Esophagus (tissue), 2 donors: ENCODE measurements around the gene ZDHHC1. TPM values are rescaled to one million over a fixed set of nuclear protein-coding genes. Genes with fewer than 3 reads are reported as not detected.

Experiments used
- H3K27ac ChIP-seq, 2 donors: one replicate each; pipeline ENCODE4 v1.5.1; 2013; ENCODE audit warnings: low read depth in 2 of 2, mild to moderate bottlenecking in 2 of 2, inconsistent platforms in 1 of 2, low read length in 1 of 2, moderate library complexity in 1 of 2
- H3K27me3 ChIP-seq, 2 donors: one replicate each; pipeline ENCODE4 v1.6.1; 2013; ENCODE audit warnings: low read length in 2 of 2, control low read depth in 1 of 2, mild to moderate bottlenecking in 1 of 2; ENCODE audit not compliant: insufficient read depth in 2 of 2, control insufficient read depth in 1 of 2
- H3K36me3 ChIP-seq, 2 donors: one replicate each; pipeline ENCODE4 v1.6.1; 2013; ENCODE audit warnings: low read length in 1 of 2; ENCODE audit not compliant: control insufficient read depth in 2 of 2, insufficient read depth in 2 of 2
- H3K4me1 ChIP-seq, 2 donors: one replicate each; pipeline ENCODE4 v1.6.1; 2013; ENCODE audit warnings: low read length in 1 of 2; ENCODE audit not compliant: control insufficient read depth in 2 of 2, insufficient read depth in 2 of 2
- H3K4me3 ChIP-seq, 2 donors: one replicate each; pipeline ENCODE4 v1.5.1; 2013; ENCODE audit warnings: low read length in 2 of 2, mild to moderate bottlenecking in 2 of 2, low read depth in 1 of 2, moderate library complexity in 1 of 2
- H3K9me3 ChIP-seq, 2 donors: one replicate each; pipeline ENCODE4 v1.6.1; 2013; ENCODE audit warnings: mild to moderate bottlenecking in 2 of 2, low read depth in 1 of 2, low read length in 1 of 2, moderate library complexity in 1 of 2; ENCODE audit not compliant: control insufficient read depth in 2 of 2, insufficient read depth in 1 of 2
- WGBS, 2 donors: extraction: QIAGEN DNeasy Blood & Tissue Kit; methylation state at CpG; one replicate each; pipeline ENCODE4 v1.1.7; 2013; 5-methylcytosine and 5-hydroxymethylcytosine counted together
- polyA plus RNA-seq, 2 donors: library from polyadenylated mRNA; stranded (reverse); fragments of 200-250 nt; gene quantifications; one replicate each; pipeline ENCODE4 v1.2.3, GENCODE V29; 2013
- donor health status: healthy with polysubstance abuse.
- donor health status: Bipolar disorder and iron deficiency.

Gene ZDHHC1
- polyA plus RNA-seq, 2 donors, result 3.3 to 4.7 TPM

DNA sequence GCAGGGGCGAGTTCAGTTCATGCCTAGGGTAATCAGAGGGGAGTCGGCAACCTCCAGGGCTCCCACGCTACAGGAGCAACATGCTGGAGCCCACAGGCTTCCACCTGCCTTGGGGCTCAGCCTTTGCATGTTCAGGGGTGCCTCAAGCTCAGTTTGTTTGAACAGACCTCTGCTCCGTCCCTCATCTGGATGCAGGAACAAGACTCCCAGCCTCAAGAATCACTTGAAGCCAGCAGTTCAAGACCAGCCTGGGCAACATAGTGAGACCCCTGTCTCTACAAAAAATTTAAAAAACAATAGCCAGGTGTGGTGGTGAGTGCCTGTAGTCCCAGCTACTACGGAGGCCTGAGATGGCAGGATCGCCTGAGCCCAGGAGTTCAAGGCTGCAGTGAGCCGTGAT is 9.7 kb upstream of the ZDHHC1 start:
- WGBS, 2 donors, result 76 to 87% methylated on average over 7 of the region's 7 CpGs
- Histone ChIP-seq H3K4me3 (no peak overlapping the region), H3K27ac (no peak overlapping the region), H3K36me3 (no peaks in the 10 kb centered on the region), H3K9me3 (no peaks in the 10 kb centered on the region), H3K27me3 (no peaks in the 10 kb centered on the region), H3K4me1 (peaks cover 6 to 11% of the 10 kb centered on the region in 2 donors)

DNA sequence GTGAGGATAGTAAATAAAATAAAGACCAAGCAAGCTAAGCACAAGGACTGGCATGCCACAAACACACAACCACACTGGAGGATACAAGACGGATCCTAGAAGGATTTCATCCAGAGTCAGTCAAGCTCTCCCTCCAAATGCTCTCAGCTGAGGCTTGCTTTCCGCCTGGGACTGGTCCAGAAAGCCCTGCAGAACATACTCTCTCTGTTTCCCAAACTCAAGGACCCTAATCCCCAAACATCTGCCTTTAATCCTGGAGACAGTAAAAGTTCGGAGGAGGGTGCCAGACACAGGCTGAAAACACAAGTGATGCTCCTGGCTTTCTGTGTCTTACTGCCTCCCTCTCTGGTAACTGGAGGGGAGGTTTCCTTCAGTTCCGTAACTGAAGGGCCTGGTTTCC is 9.3 kb upstream of the ZDHHC1 start:
- Histone ChIP-seq H3K9me3 (no peaks in the 10 kb centered on the region), H3K4me1 (peaks cover 6 to 11% of the 10 kb centered on the region in 2 donors), H3K27me3 (no peaks in the 10 kb centered on the region), H3K36me3 (no peaks in the 10 kb centered on the region), H3K4me3 (no peak overlapping the region), H3K27ac (no peak overlapping the region)
- WGBS, 2 donors, result 65 to 66% methylated on average over 4 of the region's 4 CpGs

DNA sequence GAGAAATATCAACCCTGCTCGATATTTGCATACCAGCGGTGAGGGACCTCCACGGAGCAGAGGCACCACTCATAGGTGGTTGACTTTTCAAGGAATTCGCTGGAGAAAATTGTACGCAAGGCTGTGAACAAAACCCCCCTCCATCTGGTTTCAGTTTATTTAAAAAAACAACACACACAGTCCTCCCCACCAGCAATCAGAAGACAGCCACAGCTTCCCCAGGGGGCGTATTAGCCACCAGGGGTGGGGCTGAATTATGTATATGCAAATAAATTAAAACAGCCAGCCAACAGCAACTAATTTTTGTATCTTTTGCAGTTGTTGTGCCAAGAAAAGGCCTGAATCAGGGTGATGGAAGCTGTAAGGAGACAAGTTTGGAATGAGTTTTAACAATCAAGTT is 8.8 kb upstream of the ZDHHC1 start:
- H3K4me3 ChIP-seq, result no peak overlapping the region
- H3K9me3 ChIP-seq, result no peaks in the 10 kb centered on the region
- H3K36me3 ChIP-seq, result no peaks in the 10 kb centered on the region
- no peaks in the 10 kb centered on the region for H3K27me3 ChIP-seq
- H3K4me1 ChIP-seq, result peaks cover 5 to 11% of the 10 kb centered on the region in 2 donors
- 57 to 58% methylated on average over 6 of the region's 6 CpGs for WGBS, 2 donors
- no peak overlapping the region for H3K27ac ChIP-seq

DNA sequence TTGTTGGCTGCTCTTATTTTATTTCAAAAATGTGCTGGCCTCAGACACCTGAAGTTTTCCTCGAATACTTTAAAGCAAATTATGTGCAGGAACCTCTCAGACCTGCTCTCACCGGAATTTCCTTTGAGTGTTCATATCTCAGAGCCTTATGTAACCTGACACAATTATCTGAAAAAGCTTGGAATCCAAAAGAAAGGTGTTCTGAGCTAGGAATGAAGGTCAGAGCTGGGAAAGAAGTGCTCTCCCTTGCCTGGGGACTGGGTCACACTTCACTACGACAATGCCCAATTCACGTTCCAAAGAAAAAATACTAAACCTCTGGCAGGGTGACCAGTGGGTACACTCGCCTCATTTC is 8.0 kb upstream of the ZDHHC1 start:
- H3K4me1 ChIP-seq, result peaks cover 0 to 11% of the 10 kb centered on the region in 2 donors
- no peak overlapping the region for H3K4me3 ChIP-seq
- H3K27me3 ChIP-seq, result no peaks in the 10 kb centered on the region
- H3K27ac ChIP-seq, result no peak overlapping the region
- 47 to 72% methylated on average over 5 of the region's 5 CpGs for WGBS, 2 donors
- no peaks in the 10 kb centered on the region for H3K36me3 ChIP-seq
- no peaks in the 10 kb centered on the region for H3K9me3 ChIP-seq

DNA sequence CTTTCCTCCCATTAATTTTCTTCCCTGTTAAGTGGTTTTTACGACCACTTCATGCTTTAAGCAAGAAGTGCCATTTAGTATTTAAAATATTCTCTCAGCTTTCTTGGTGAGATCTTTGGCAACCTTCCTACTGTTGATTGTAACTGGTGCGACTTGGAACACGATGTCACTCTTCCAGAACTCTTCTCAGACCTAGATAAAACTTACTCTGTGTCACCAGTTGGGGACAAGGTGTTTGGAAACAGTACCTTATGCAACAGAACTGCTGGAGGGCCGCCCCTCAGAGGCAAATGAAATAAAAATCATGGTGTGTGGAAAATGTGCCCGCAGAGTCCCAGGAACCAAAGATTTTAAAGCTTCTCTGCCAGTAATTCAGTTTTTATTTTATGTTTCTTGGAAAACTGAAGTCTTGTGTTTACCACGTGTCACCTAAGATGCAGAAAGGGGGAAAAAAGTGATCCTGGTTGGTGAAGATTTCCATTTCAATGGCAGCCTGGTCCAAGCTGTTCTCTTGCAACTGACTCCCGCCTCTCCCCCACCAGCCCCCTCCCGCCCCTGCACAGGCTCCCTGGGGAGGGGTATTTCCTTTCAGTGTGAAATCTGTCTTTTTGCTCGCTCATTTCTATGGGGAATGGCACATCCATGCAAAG is 7.5 kb upstream of the ZDHHC1 start:
- 54 to 63% methylated on average over 9 of the region's 9 CpGs for WGBS, 2 donors
- H3K27me3 ChIP-seq, result no peaks in the 10 kb centered on the region
- H3K4me1 ChIP-seq, result peaks cover 0 to 6% of the 10 kb centered on the region in 2 donors
- H3K27ac ChIP-seq, result no peak overlapping the region
- H3K9me3 ChIP-seq, result no peaks in the 10 kb centered on the region
- no peaks in the 10 kb centered on the region for H3K36me3 ChIP-seq
- no peak overlapping the region for H3K4me3 ChIP-seq

DNA sequence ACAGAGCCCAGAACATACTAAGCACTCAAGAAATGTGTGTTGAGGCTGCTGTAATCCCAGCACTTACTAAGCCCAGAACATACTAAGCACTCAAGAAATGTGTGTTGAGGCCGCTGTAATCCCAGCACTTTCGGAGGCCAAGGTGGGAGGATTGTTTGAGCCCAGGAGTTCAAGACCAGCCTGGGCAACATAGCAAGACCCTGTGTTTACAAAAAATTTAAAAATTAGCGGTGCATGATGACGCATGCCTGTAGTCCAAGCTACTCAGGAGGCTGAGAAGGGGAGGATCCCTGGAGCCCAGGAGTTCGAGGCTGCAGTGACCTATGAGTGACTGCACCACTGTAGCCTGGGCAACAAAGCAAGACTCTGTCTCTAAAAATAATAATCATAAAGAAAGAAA is 6.7 kb upstream of the ZDHHC1 start:
- Histone ChIP-seq H3K27me3 (no peaks in the 10 kb centered on the region), H3K27ac (no peak overlapping the region), H3K36me3 (no peaks in the 10 kb centered on the region), H3K4me3 (no peak overlapping the region), H3K4me1 (no peaks in the 10 kb centered on the region), H3K9me3 (no peaks in the 10 kb centered on the region)
- 86 to 89% methylated on average over 5 of the region's 5 CpGs for WGBS, 2 donors

DNA sequence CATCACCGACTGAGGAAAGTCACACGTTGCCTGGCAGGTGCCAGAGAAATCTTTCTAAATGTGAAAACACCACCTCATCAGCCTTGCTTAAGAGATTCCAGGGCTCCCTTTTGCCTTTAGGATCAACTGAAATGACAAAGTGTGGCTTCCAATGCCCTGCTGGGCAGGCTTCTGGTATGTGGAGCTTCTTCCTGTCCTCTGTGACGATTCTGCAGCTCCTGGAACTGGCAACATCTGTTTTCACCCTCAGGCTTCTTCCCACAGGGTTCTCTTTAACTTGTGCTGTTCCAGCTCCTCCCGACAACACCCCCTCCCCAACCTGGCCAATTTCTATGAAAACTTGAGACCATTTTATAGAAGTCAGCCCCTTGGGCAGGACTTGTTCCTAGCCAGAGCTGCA is 4.8 kb upstream of the ZDHHC1 start:
- no peaks in the 10 kb centered on the region for H3K36me3 ChIP-seq
- H3K4me3 ChIP-seq, result no peak overlapping the region
- H3K4me1 ChIP-seq, result peaks cover 0 to 3% of the 10 kb centered on the region in 2 donors
- no peaks in the 10 kb centered on the region for H3K27me3 ChIP-seq
- no peaks in the 10 kb centered on the region for H3K9me3 ChIP-seq
- H3K27ac ChIP-seq, result no peak overlapping the region
- 73 to 76% methylated on average over 4 of the region's 4 CpGs for WGBS, 2 donors

DNA sequence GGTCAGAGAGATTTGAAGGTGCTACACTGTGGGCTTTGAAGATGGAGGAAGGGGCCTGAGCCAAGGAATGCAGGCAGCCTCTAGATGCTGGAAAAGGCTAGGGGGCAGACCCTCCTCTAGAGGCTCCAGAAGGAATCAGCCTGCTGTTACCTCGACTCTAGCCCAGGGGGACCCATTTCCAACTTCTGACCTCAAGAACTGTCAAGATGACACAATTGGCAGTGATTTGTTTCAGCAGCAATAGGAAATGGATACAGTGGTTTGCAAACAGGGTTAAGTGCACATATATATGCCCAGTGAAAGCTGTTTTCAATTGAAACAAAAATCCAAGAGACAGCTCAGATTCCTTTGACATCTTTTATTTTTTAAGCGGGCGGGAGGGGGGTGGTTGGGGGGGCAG is 3.7 kb upstream of the ZDHHC1 start:
- Histone ChIP-seq H3K36me3 (no peaks in the 10 kb centered on the region), H3K27ac (no peak overlapping the region), H3K27me3 (no peaks in the 10 kb centered on the region), H3K4me3 (no peak overlapping the region), H3K4me1 (peaks cover 0 to 3% of the 10 kb centered on the region in 2 donors), H3K9me3 (no peaks in the 10 kb centered on the region)
- WGBS, 2 donors, result 72 to 80% methylated on average over 3 of the region's 3 CpGs

DNA sequence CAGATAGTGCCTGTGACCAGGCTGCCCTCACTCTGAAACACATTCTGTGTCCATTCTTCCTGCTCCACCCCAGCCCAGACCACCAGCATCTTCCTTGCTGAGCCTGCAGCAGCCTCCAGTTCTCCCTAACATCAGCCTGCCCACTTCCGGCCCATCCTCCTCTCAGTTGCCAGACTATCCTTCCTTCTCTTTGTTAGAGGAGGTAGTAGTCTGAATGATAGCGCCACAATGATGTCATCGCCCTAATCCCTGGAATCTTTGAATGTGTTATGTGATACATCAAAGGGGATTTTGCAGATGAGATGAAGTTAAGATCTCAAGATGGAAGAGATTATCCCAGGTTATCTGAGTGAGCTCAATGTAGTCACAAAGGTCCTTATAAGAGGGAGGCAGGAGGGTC is 3.2 kb upstream of the ZDHHC1 start:
- WGBS, 2 donors, result 84 to 89% methylated on average over 3 of the region's 3 CpGs
- no peaks in the 10 kb centered on the region for H3K27me3 ChIP-seq
- H3K27ac ChIP-seq, result no peak overlapping the region
- H3K4me1 ChIP-seq, result peaks cover 0 to 3% of the 10 kb centered on the region in 2 donors
- H3K4me3 ChIP-seq, result no peak overlapping the region
- no peaks in the 10 kb centered on the region for H3K36me3 ChIP-seq
- no peaks in the 10 kb centered on the region for H3K9me3 ChIP-seq

DNA sequence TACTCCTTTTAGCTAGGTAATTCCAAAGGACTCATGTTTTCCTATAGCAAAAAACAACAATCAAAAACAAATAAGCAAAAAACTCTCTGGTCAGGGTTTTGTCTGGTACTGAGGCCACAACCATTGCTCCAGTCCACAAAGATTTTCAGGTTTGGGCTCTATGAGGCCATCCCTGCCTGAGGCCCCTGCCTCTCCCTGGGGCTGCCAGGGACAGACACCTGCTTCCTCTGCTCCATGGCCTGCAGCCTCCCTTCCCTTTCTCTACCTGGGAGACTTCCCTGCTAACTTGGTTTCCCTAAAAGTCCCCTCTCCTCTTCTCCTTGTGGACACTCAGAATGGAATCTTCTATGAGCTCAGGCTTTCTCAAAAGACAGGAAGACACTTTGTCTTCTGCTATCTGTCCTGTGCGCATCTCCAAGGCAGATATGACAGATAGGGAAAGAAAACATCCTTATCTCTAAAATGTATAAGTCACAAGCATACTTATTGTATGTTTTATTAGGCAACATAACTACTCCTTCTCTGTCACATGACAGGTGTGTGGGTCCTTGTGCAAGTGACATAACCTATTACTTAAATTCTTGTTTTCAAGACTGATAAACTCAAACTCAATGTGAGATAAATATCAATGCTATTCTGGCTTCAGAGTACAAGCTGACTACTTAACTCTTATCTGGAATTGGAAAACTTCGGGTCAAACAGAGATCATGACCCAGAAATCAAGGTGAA is 1.2 kb upstream of the ZDHHC1 start:
- Histone ChIP-seq H3K4me3 (no peak overlapping the region), H3K4me1 (peaks cover 0 to 3% of the 10 kb centered on the region in 2 donors), H3K27me3 (no peaks in the 10 kb centered on the region), H3K27ac (no peak overlapping the region), H3K9me3 (no peaks in the 10 kb centered on the region), H3K36me3 (no peaks in the 10 kb centered on the region)
- 73 to 89% methylated on average over 2 of the region's 2 CpGs for WGBS, 2 donors
